ENCODE data around the gene BCDIN3D.
"Not testable (repeated sequence)": the region's sequence is repeated elsewhere in the genome, so short reads cannot be mapped to it uniquely, and the experiment has no call there.

The BCDIN3D gene

GRCh38 chr12:49842519-49843352, at the start of gene BCDIN3D:
TSS of gene BCDIN3D (minus strand) at chr12:49843106. CDS start at chr12:49843087, 19 bp downstream.
- peak; percentile 77 for DNase-seq

GRCh38 chr12:49892084-49892731, 49.3 kb upstream of the BCDIN3D start:
- DNase-seq, result no peak

- DNase-seq, result no peak
These were observed 48.6 kb upstream of the BCDIN3D start for GRCh38 chr12:49891476-49891875.

- no peak for DNase-seq
These were observed 48.1 kb upstream of the BCDIN3D start for GRCh38 chr12:49891012-49891411.

- DNase-seq, result no peak
These were observed 47.2 kb upstream of the BCDIN3D start for GRCh38 chr12:49890096-49890461.

GRCh38 chr12:49889361-49890095, 46.6 kb upstream of the BCDIN3D start:
- DNase-seq, result no peak

- DNase-seq, result no peak
These were observed 45.7 kb upstream of the BCDIN3D start for GRCh38 chr12:49888461-49889151.

GRCh38 chr12:49887536-49888401, 44.9 kb upstream of the BCDIN3D start:
- no peak for DNase-seq

GRCh38 chr12:49887091-49887490, 44.2 kb upstream of the BCDIN3D start:
- DNase-seq, result no peak

- DNase-seq, result no peak
These were observed 43.0 kb upstream of the BCDIN3D start for GRCh38 chr12:49885663-49886461.

GRCh38 chr12:49885118-49885517, 42.2 kb upstream of the BCDIN3D start:
- no peak for DNase-seq

GRCh38 chr12:49882851-49883464, 40.1 kb upstream of the BCDIN3D start:
- no peak for DNase-seq

- no peak for DNase-seq
These were observed 39.4 kb upstream of the BCDIN3D start for GRCh38 chr12:49882248-49882850.

- no peak for DNase-seq
These were observed 38.7 kb upstream of the BCDIN3D start for GRCh38 chr12:49881415-49882247.

GRCh38 chr12:49880756-49881414, 38.0 kb upstream of the BCDIN3D start:
- DNase-seq, result no peak

- not testable (repeated sequence) for DNase-seq
These were observed 36.2 kb upstream of the BCDIN3D start for GRCh38 chr12:49879065-49879464.

- DNase-seq, result no peak
These were observed 35.1 kb upstream of the BCDIN3D start for GRCh38 chr12:49878021-49878420.

GRCh38 chr12:49877066-49877465, 34.2 kb upstream of the BCDIN3D start:
- DNase-seq, result no peak

GRCh38 chr12:49876070-49876469, 33.2 kb upstream of the BCDIN3D start:
- DNase-seq, result no peak

All from NCI-H187 treated with DMSO at 0.1 percent for 48 hours (cell line).